AG08396 (cell line): Measurements from ENCODE around the gene FLRT1.

ENCODE experiments used
- DNase-seq: peaks from one replicate; pipeline ENCODE4 v3.0.0; 2012; ENCODE audit warnings: low spot score, mixed read lengths

FLRT1 gene

DNA sequence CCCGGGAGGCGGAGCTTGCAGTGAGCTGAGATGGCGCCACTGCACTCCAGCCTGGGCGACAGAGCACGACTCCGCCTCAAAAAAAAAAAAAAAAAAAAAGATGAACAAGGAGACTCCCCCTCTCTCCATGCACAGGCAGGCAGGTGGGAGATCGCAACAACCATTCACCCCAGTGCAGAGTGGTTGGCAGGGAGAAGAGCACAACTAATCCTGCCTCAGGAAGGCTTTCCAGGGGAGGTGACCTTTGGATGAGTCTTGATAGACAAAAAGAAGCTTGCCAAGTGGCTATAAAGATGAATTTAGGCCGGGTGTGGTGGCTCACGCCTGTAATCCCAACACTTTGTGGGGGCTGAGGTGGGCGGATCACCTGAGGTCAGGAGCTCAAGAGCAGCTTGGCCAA lies 30.0 kb downstream of the FLRT1 start:
- DNase-seq = no peak

DNA sequence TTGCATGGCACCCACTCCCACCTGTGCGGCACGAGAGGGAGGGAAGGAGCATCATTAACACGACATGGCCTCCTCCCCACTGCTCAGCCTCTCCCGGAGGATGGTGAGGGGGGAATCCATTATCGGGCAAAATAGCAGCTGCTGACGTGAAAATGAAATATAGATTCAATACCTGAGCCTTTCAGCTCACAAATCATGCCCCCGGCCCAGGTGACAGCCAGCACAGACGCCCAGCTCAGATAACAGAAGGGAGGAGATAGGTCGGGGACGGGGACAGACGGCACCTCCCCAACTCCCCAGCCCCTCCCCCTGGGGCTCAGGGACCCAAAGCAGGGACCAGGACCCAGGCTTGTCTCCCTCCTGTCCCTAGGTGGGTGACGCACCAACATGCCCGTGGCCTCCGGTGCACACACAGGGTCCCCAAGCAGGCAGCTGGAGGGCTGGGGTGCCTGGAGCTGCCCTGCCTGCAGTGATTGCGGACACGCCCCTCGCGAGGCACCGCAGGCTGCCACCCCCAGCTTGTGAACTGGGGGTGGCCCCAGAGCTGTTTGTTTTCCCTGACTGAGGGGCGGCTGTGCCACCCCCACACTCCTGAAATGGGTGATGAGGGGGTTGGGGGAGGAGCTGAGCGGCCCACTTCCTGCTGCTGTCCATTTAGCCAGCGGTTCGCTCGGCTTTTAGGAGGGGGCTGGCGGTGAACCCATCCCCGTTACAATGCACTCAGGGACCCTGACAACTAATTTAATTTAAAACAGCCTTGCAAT lies 31.7 kb downstream of the FLRT1 start:
- no peak for DNase-seq

DNA sequence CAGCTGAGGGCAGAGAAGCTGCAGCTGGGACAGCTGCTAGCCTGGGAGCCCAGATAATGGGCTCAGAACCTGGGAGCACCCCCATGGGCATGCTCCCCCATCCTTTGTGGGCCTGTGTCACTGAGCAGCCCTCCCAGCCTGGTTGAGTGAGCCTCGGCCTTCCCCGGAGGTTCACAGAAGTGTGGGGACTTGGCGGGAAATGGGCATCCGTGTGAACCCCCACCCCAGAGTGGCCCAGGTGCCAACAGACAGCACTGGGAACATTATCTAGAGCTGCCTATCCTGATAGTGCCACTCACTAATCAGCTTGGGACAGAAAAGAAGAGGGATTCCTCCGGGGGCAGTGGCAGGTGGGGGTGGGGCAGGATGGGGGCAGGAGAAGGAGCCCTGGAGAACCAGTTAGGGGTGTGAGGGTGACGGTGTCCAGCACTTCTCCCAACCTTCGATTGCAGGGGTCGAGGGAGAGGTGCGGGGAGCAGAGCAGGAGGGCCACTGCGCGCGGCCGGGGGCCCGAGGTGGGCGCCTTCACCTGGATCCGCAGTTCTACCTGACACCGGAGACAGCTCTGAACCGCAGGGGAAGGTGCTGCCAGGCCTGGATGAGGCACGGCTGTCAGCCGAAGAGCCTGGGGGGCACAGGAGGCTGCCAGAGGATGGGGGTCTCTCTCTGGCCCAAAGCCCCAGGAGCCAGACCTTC lies 33.1 kb downstream of the FLRT1 start:
- DNase-seq = no peak

DNA sequence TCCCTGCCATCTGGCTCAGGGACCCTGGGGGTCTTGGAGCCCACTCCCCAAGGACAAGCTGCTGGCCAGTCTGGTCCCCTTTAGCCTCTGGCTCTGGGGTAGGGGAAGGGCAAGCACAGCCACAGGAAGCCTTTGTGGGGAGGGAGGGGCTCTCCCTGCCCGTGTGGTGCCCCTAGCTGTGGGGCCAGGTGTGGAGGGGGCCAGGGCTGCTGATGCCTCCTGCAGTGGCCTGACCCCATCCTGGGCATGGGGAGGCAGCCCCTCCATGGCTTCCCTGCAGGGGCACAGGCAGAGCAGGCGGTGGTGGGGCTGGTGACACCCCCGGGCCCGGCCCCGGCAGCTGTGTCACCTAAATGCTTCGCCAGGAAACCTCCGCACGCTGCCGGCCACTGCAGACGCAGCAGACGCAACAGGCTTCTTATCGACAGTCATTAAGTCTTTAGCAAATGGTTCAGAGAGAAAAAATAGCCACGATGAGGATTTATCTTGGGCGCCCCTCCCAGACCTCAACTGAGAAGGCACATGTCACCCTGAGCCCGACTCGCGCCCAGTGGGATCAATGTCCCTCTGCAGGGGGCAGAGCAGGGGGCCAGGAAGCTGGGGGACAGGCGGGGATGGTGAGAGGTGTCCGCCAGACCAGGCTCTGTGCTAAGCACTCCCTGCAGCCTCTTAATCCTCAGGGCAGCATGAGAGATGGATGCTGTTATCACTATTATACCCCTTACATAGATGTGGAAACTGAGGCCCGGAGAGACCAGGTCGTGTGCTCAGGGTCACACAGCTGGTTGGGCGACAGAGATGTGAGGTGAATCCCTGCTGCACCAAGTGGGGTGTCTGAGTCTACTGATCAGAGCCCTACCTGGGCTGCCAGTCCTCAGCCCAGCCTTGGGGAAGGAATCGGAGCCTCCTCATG lies 33.9 kb downstream of the FLRT1 start:
- no peak for DNase-seq

DNA sequence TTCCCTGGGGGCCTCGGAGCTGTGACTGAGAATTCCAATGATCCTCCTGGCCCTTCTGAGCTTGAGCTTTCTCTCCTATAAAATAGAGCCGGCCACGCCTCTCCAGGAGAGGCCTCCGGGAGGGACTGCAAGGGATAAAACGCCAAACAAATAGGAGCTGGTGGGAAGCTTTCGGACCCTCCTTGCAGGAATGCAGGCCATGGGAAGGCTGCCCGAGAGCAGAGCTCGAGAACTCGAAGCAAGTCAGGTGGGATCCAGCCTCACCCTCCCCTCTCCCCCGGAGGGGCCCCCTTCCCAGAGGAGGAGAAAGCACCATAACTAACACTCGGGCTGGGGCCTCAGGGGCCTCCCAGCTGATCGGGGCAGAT lies 34.6 kb downstream of the FLRT1 start:
- DNase-seq = no peak

DNA sequence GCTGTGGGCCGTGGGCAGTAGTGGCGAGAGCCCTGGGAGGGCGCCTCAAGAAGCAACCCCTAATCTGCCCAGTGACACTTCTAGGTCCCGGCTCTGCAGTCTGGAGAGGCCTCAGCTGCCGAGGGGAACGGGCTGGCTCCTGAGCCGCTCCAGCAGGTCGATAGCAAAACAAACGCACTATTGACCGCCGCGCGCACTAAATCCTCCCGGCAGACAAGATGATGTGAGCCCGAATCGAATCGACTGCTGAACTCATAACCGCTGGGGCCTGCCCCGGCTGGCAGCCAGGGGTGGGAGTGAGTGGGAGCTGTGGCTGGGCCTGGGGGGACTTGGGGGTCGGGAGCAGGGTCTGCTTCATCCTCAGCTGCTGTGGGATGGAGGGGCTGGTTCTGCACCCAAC lies 36.1 kb downstream of the FLRT1 start:
- DNase-seq = no peak

DNA sequence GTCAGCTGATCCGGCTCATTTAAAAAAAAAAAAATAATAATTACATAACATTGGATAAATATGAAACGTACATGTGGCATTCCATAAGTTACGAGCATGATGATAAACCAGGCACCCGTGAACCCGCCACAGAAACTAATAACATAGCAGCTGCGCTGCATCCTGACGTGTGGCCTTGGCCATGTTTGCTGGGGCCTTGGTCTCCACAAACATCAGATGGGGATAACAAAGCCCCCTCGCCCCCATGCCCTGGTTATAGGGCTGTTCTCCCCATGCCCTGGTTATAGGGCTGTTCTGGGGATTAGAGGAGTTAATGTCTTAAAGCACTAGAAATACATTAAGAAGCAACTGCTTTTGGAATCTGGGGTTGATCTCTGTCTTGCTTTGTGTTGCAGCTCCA lies 36.7 kb downstream of the FLRT1 start:
- DNase-seq = no peak

DNA sequence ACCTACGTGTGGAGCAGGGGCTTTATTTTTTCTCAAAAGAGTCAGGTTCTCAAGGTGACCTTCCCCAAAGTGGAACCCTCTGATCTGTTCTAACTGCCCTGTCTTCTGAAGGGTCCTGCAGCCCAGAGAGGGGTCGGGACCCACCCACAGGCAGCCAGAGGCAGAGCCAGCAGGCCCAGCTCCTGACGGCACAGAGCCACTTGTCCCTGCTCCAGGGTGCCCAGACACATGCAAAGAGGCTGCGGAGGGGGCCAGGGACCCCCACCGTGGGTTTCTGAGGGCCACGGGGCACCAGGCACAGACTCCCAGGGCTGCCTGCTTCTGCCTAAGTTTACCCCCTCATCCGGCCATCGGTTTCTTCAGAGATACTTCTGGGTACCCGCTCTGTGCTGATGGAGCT lies 37.1 kb downstream of the FLRT1 start:
- no peak for DNase-seq

DNA sequence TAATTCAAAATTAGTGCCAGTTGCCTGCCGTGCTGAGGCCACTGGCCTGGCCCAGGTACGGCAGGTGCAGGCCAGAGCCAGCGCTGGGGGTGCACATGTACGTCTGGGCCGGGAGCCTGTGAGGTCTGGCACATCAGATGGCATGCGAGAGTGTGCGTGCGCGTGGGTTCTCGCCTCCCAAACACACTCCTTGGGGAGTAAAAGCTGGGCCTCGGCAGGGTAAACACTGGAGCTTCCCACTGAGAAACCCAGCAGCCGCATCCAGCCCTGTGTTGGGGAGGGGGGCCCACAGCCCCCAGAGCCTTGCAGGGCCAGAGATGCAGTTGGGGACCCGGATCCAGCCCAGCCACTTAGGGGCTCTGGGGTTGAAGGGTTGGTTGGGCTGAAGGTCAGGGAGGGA lies 37.8 kb downstream of the FLRT1 start:
- no peak for DNase-seq

DNA sequence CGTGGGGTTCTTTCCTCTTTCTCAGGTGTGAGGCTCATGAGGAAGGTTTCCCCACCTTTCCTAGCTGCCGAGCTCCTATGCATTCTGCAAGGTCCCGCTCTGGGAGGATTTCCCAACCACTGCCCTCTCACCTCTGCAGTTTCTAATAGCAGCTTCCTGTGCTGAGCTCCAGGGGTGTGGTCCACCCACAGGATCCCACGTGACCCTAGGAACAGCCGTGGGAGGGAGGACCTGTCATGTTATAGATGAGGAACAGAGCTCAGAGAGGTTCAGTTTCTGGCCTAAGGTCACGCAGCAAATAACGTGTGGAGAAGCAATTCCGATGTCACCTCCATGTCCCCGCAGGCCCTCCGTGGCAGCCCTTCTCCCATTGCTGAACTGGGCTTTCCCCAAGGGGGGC lies 38.5 kb downstream of the FLRT1 start:
- no peak for DNase-seq

DNA sequence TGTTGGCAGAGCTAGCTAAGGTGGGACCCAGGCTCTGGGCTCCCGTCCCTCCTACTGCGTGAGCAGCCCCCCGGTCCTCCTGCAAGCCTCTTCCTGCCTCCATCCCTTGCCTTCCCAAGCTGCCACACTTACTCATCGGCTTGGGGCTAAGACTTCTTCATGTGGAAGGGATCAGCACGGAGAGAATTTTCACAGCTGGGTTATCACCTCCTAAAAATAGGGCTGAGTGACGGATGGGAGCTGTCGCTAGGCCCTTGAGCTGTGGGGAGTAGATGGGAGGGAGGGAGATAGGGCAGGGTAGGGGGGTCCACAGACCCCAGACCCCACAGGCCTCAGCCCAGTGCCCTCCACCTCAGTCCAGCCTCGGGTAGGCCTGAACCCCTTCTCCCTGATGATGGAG lies 41.0 kb downstream of the FLRT1 start:
- DNase-seq = no peak

DNA sequence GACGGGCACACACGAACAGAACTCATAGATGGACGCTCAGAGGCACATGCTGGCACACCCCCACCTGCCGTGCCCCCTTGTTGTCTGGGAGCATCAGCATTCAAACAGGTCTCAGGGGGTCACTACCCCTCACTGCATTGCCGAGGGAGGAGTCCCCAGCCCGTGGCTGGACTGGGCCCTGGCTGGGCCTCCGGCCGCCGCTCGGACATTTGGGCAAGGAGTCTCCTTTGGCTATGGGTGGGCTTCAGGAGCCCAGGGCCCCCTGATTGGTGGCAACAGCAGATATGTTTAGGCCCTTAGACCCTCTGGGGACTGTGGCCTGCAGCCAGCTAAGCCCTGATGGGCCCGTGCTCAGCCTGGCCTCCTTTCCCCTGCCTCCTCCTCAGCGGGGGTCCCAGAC lies 41.9 kb downstream of the FLRT1 start:
- DNase-seq = no peak

DNA sequence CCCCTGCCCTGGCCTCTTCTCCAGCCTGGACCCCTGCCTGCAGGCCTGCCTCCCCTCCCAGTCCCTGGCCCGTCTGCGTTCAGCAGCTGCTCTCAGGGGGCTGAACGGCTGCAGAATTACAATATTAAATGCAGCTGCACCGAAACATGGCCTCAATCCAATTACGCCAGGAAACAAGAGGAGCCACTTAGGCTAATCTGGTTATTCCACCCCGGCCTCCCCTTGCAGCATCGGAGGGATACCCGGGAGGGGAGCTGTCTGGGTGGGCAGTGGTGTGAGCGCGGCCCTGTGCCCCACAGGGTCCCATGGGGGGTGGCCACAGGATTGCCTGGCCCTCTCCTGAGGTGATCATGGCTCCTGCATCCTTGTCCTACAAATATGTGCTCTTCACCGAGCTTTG lies 42.6 kb downstream of the FLRT1 start:
- DNase-seq = no peak

DNA sequence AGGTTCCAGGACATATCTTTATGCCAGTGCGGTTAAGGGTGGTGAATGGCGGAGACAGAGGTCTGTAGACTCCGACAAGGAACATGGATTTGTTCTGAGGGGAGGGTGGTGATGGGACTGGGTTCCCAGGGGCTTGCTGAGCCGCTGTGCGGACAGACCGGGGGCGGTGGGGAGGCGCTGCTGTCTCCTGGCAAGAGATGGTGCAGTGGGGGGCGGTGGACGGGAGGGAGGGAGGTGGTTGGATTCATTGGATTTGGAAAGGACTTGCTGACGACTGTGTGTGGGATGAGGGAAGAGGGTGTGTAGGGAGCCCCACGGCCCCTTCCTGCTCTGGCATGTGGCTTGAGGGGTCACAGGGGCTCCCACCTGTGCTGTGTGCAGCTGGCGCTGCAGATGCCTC lies 43.2 kb downstream of the FLRT1 start:
- DNase-seq = no peak

DNA sequence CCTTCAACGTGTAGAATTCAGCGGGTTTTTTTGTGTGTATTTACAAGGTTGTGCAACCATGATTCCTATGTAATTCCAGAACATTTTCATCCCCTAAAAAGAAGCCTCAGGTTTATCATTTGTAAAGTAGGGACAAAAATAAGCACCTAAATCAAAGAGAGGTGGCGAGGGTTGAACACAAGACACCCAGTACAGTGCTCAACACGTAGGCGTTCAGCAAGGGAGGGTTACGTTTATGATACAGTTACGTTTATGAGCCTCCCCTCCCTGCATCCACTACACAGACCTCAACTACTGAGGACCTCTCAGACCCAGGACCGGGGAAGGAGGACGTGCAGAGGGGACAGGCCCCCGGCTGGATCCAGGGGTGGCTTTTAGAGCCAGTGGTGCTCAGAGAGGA lies 44.7 kb downstream of the FLRT1 start:
- no peak for DNase-seq

DNA sequence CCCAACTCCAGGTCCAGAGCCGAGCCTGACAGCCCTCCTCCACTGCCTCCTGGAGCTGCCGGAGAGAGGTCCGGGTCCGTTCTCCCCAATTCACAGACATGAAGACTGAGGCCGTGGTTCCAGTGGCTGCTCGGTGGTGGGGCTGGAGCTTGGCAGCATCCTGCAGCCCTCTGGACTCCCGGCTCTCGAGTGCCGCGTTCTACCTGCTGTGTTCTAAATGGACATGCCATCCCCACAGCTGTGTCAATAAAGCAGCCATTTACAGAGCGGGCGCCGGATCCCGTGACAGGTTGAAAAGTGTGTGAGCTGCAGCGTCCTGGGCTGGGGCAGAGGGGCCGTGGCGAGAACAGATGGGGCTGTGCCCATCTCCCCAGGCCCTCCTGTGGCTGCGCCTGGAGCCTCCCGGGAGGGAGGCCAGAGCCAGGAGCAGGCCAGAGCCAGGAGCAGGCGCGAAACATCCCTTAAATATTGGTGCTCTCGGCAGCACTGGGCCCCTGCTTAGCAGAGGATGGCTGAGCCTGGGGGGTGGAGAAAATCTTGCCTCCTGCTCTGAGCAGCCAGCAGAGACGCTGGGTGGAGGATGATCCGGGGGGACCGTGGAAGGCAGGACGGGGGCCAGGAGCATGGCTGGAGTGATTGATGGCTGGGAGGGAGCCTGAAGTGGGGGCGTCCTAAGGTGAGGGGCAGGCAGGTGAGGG lies 46.2 kb downstream of the FLRT1 start:
- DNase-seq = no peak

DNA sequence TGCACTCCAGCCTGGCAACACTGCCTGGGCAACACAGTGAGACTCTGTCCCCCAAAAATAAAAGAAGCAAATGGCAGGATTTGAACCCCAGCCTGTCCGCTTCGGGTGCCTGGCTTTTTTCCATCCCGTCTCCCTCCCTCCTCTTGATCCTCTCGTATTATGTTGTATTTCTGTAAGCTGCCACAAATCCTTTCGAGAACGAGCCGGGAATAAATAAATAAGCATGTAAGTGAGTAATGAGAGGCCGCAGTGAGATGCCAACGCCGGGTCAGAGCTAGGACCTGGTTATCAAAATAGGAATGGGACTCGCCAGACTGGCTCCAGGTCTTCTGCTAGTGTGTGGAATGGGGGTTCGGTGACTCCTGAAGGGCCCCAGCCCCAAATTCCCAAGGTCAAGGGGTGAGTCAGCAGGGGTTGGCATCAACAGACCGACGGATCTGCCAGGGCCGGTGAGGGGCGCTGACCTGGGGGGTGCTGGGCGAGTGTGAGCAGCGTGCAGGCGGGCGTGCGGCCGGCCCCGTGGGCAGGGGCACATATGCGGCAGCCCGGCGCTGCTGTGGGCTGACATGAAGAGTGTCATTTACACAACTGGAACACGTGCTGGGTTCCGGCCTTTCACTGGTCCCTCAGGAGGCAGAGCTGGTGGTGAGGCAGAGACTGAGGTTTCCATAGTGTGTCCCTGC lies 47.8 kb downstream of the FLRT1 start:
- peak; percentile 42 for DNase-seq

DNA sequence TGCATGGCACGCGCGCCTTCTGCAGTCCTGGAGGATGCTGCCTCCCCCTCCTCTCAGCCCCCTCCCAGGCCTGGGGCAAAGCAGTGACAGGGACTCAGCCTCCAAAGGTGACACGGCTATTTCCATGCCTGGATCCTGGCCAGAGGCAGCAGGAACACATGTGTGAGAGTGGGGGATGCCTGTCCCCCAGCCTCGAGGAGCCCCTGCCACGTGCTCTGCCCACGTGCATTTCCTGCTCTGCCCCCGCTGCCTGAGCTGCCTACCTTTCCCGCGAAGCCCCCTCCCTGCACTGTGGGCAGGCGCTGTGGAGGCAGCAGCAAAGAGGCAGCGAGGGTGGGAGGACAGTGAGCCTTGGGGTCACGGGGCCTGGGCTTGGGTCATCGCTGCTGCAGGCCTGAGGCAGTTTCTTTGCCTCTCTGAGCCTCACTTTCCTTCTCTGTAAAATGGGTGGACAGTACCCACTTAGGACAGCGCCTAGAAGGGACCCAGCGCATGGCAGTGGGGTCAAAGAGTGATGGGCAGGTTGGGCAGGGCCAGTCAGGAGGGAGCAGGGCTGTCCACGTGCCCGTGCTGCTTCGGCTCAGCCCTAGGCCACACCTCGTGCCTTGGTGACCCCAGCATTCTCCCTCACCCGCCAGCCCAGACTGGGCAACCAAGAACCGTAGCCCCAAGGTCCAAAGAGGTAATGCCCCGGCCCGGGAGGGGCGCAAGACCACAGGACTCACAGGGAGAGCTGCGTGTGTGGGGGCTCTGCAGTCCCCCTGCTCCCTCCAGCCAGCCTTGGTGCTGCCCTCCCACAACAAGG lies 48.6 kb downstream of the FLRT1 start:
- no peak for DNase-seq

DNA sequence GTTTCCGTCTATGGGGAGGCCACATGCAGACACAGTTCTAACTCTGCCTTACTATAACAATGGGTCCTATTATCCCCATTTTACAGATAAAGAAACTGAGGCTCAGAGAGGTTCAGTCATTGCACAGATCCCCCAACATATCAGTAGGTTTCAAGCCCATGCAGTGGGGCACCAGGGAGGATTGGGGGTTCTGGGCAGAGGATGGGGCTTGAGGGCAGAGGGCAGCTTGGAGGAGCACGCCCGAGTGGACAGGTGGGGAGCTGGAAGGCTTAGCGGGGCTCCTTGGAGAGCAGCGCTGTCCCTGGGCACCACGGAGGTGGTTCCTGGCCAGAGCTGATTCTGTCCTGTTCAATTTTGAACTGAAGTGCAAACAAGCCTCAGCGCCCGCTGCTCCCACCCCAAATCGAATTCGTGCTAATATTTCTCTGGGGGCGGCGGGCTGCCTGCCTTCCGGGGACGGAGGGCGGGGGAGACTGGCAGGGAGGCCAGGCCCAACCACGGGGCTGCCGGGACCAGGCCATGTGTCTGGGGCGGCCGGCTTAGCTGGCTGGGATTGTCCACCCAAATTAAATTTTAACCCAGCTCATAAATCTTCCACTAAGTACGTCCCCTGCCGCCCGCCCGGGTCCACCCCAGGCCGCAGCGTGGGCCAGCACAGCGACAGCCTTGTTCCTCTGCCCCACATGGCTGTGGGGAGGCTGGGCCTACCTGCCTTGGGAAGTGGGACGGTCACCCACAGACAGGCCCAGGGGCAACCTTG lies 49.4 kb downstream of the FLRT1 start:
- DNase-seq = no peak
